Measurements from ENCODE around the gene GPR39. TPM values are rescaled to one million over a fixed set of nuclear protein-coding genes. Genes with fewer than 3 reads are reported as not detected.
A peak's percentile ranks its signal among the peaks of the same experiment; 100 is the strongest.

Gene GPR39
- total RNA-seq, 1 donor: 3.6 TPM

GRCh38 chr2:132448331-132448730 is 31.7 kb downstream of the GPR39 start:
- TF ChIP-seq CTCF (IDR thresholded peaks at IDR 0.05; ENCODE audit: extremely low read depth, low read depth, low read length): no peak
- Histone ChIP-seq H3K4me3 (ENCODE audit: insufficient read depth, low read length) (peak overlapping the region; percentile 41), H3K4me2 (ENCODE audit: insufficient read depth, low read length) (peak overlapping the region; percentile 72), H3K27me3 (ENCODE audit: insufficient read depth, low read length) (no peaks in the 10 kb centered on the region), H3K36me3 (ENCODE audit: insufficient read depth, low read length) (no peaks in the 10 kb centered on the region), H3K27ac (ENCODE audit: low read depth, low read length) (no peak overlapping the region), H3K4me1 (ENCODE audit: insufficient read depth, low read length) (peaks cover 9% of the 10 kb centered on the region), H3K79me2 (ENCODE audit: insufficient read depth, low read length) (no peaks in the 10 kb centered on the region), H3K9me3 (ENCODE audit: low read depth, low read length) (no peaks in the 10 kb centered on the region), H2AFZ (ENCODE audit: low read length) (peak overlapping the region; percentile 77), H4K20me1 (ENCODE audit: insufficient read depth, low read length) (no peaks in the 10 kb centered on the region)
- DNase-seq (ENCODE audit: insufficient read length, low spot score, missing footprints): no peak

GRCh38 chr2:132448771-132449170 is 32.2 kb downstream of the GPR39 start:
- H3K4me1 ChIP-seq (ENCODE audit: insufficient read depth, low read length): peaks cover 9% of the 10 kb centered on the region
- peak overlapping the region; percentile 77 for H2AFZ ChIP-seq (ENCODE audit: low read length)
- no peaks in the 10 kb centered on the region for H4K20me1 ChIP-seq (ENCODE audit: insufficient read depth, low read length)
- no peaks in the 10 kb centered on the region for H3K79me2 ChIP-seq (ENCODE audit: insufficient read depth, low read length)
- H3K4me2 ChIP-seq (ENCODE audit: insufficient read depth, low read length): peak overlapping the region; percentile 72
- H3K36me3 ChIP-seq (ENCODE audit: insufficient read depth, low read length): no peaks in the 10 kb centered on the region
- DNase-seq (ENCODE audit: insufficient read length, low spot score, missing footprints): no peak
- no peaks in the 10 kb centered on the region for H3K27me3 ChIP-seq (ENCODE audit: insufficient read depth, low read length)
- H3K4me3 ChIP-seq (ENCODE audit: insufficient read depth, low read length): no peak overlapping the region
- H3K27ac ChIP-seq (ENCODE audit: low read depth, low read length): no peak overlapping the region
- H3K9me3 ChIP-seq (ENCODE audit: low read depth, low read length): no peaks in the 10 kb centered on the region
- peak; percentile 78 for TF ChIP-seq CTCF (IDR thresholded peaks at IDR 0.05; ENCODE audit: extremely low read depth, low read depth, low read length)

GRCh38 chr2:132449868-132450267 is 33.3 kb downstream of the GPR39 start:
- no peak overlapping the region for H2AFZ ChIP-seq (ENCODE audit: low read length)
- no peaks in the 10 kb centered on the region for H4K20me1 ChIP-seq (ENCODE audit: insufficient read depth, low read length)
- H3K36me3 ChIP-seq (ENCODE audit: insufficient read depth, low read length): no peaks in the 10 kb centered on the region
- no peaks in the 10 kb centered on the region for H3K9me3 ChIP-seq (ENCODE audit: low read depth, low read length)
- no peak overlapping the region for H3K4me3 ChIP-seq (ENCODE audit: insufficient read depth, low read length)
- no peak for DNase-seq (ENCODE audit: insufficient read length, low spot score, missing footprints)
- peaks cover 9% of the 10 kb centered on the region for H3K4me1 ChIP-seq (ENCODE audit: insufficient read depth, low read length)
- TF ChIP-seq CTCF (IDR thresholded peaks at IDR 0.05; ENCODE audit: extremely low read depth, low read depth, low read length): no peak
- no peaks in the 10 kb centered on the region for H3K27me3 ChIP-seq (ENCODE audit: insufficient read depth, low read length)
- no peak overlapping the region for H3K4me2 ChIP-seq (ENCODE audit: insufficient read depth, low read length)
- H3K27ac ChIP-seq (ENCODE audit: low read depth, low read length): no peak overlapping the region
- no peaks in the 10 kb centered on the region for H3K79me2 ChIP-seq (ENCODE audit: insufficient read depth, low read length)

GRCh38 chr2:132460781-132461180 is 44.2 kb downstream of the GPR39 start:
- no peaks in the 10 kb centered on the region for H3K79me2 ChIP-seq (ENCODE audit: insufficient read depth, low read length)
- no peak overlapping the region for H3K27ac ChIP-seq (ENCODE audit: low read depth, low read length)
- no peak for TF ChIP-seq CTCF (IDR thresholded peaks at IDR 0.05; ENCODE audit: extremely low read depth, low read depth, low read length)
- no peak overlapping the region for H3K4me3 ChIP-seq (ENCODE audit: insufficient read depth, low read length)
- no peak overlapping the region for H3K4me2 ChIP-seq (ENCODE audit: insufficient read depth, low read length)
- no peaks in the 10 kb centered on the region for H3K27me3 ChIP-seq (ENCODE audit: insufficient read depth, low read length)
- no peaks in the 10 kb centered on the region for H4K20me1 ChIP-seq (ENCODE audit: insufficient read depth, low read length)
- no peak overlapping the region for H2AFZ ChIP-seq (ENCODE audit: low read length)
- no peak for DNase-seq (ENCODE audit: insufficient read length, low spot score, missing footprints)
- peaks cover 8% of the 10 kb centered on the region for H3K9me3 ChIP-seq (ENCODE audit: low read depth, low read length)
- no peaks in the 10 kb centered on the region for H3K36me3 ChIP-seq (ENCODE audit: insufficient read depth, low read length)
- no peaks in the 10 kb centered on the region for H3K4me1 ChIP-seq (ENCODE audit: insufficient read depth, low read length)
